Neural progenitor cell (in vitro differentiated cells): ENCODE results near the gene P3H2. TPM values are rescaled to one million over a fixed set of nuclear protein-coding genes. Genes with fewer than 3 reads are reported as not detected.

Experiments
- DNase-seq: peaks from one replicate; pipeline ENCODE4 v3.0.0-alpha.2; 2016; ENCODE audit warnings: low spot score
- H2AFZ ChIP-seq: fragments of 200-600 bp; sonication (generic); replicated peaks from 2 replicates; pipeline ENCODE4 v1.6.1; 2016; ENCODE audit warnings: antibody characterized with exemption
- H3F3A ChIP-seq: fragments of 200-600 bp; sonication (generic); 2 replicates; pipeline ENCODE4 v1.6.1; 2016; ENCODE audit warnings: antibody characterized with exemption, low read depth
- H3K27ac ChIP-seq: fragments of 200-600 bp; sonication (generic); 2 replicates; pipeline ENCODE4 v1.5.1; 2016; ENCODE audit warnings: mild to moderate bottlenecking
- H3K27me3 ChIP-seq: fragments of 200-600 bp; sonication (generic); 2 replicates; pipeline ENCODE4 v1.6.1; 2016; ENCODE audit warnings: mild to moderate bottlenecking, moderate library complexity
- H3K36me3 ChIP-seq: fragments of 200-600 bp; sonication (generic); 2 replicates; pipeline ENCODE4 v1.5.1; 2016
- H3K4me1 ChIP-seq: fragments of 200-600 bp; sonication (generic); 2 replicates; pipeline ENCODE4 v1.6.1; 2016; ENCODE audit warnings: mixed run types
- H3K4me2 ChIP-seq: fragments of 200-600 bp; sonication (generic); 2 replicates; pipeline ENCODE4 v1.6.1; 2016
- H3K4me3 ChIP-seq: fragments of 200-600 bp; sonication (generic); 2 replicates; pipeline ENCODE4 v1.5.1; 2016
- H3K79me2 ChIP-seq: fragments of 200-600 bp; sonication (generic); 2 replicates; pipeline ENCODE4 v1.6.1; 2016; ENCODE audit warnings: low read depth
- H3K9ac ChIP-seq: fragments of 200-600 bp; sonication (generic); 2 replicates; pipeline ENCODE4 v1.6.1; 2016
- H3K9me3 ChIP-seq: fragments of 200-600 bp; sonication (generic); 2 replicates; pipeline ENCODE4 v1.5.1; 2016; ENCODE audit warnings: low read depth
- H4K20me1 ChIP-seq: fragments of 200-600 bp; sonication (generic); 2 replicates; pipeline ENCODE4 v1.6.1; 2016; ENCODE audit warnings: low read depth
- H3K27ac Mint-ChIP-seq: 3 replicates; pipeline ENCODE4 v1.8.0; 2021; ENCODE audit warnings: mixed read lengths
- H3K27me3 Mint-ChIP-seq: 2 replicates; pipeline ENCODE4 v1.8.0; 2022; ENCODE audit warnings: low read depth, mild to moderate bottlenecking, inconsistent platforms, moderate library complexity, mixed read lengths; ENCODE audit not compliant: insufficient read depth
- H3K36me3 Mint-ChIP-seq: 3 replicates; pipeline ENCODE4 v1.8.0; 2021; ENCODE audit warnings: mixed read lengths
- H3K4me1 Mint-ChIP-seq: 3 replicates; pipeline ENCODE4 v1.8.0; 2021; ENCODE audit warnings: mixed read lengths
- H3K4me3 Mint-ChIP-seq: 3 replicates; pipeline ENCODE4 v1.8.0; 2021; ENCODE audit warnings: mild to moderate bottlenecking, moderate library complexity, mixed read lengths
- H3K9me3 Mint-ChIP-seq: 3 replicates; pipeline ENCODE4 v1.8.0; 2020; ENCODE audit warnings: mixed read lengths
- CTCF ChIP-seq: fragments of 200-600 bp; sonication (generic); IDR thresholded peaks from 2 replicates; pipeline ENCODE4 v1.5.1; 2017; ENCODE audit warnings: antibody characterized with exemption, mild to moderate bottlenecking
- EZH2 ChIP-seq: fragments of 200-600 bp; sonication (generic); IDR thresholded peaks from 2 replicates; pipeline ENCODE4 v1.6.1; 2017; ENCODE audit warnings: antibody characterized with exemption, mild to moderate bottlenecking, moderate library complexity
- EZH2phosphoT487 ChIP-seq: fragments of 200-600 bp; sonication (generic); IDR thresholded peaks from 2 replicates; pipeline ENCODE4 v1.6.1; 2017; ENCODE audit warnings: antibody characterized with exemption
- total RNA-seq: library from RNA; depleted of rRNA; stranded (reverse); fragments of >200 nt; gene quantifications from 2 replicates; pipeline ENCODE4 v1.2.3, GENCODE V29; 2015; ENCODE audit warnings: low replicate concordance

P3H2 gene
- total RNA-seq, 1 donor from 2014 or later: 21.4 TPM

- no peak overlapping the region for H3K27ac ChIP-seq
- no peak overlapping the region for H3K4me2 ChIP-seq
- no peaks in the 10 kb centered on the region for H3K36me3 Mint-ChIP-seq
- H3K4me1 ChIP-seq: no peaks in the 10 kb centered on the region
- DNase-seq: peak; percentile 41
- no peak overlapping the region for H3K27ac Mint-ChIP-seq
- H3K4me1 Mint-ChIP-seq: no peaks in the 10 kb centered on the region
- no peaks in the 10 kb centered on the region for H3K9me3 Mint-ChIP-seq
- no peaks in the 10 kb centered on the region for H3K79me2 ChIP-seq
- no peaks in the 10 kb centered on the region for H3F3A ChIP-seq
- TF ChIP-seq EZH2 (no peak), EZH2phosphoT487 (no peak), CTCF (peak; percentile 78)
- H2AFZ ChIP-seq: no peak overlapping the region
- no peaks in the 10 kb centered on the region for H3K9me3 ChIP-seq
- H3K27me3 ChIP-seq: no peaks in the 10 kb centered on the region
- H3K4me3 ChIP-seq: no peak overlapping the region
- H3K9ac ChIP-seq: no peak overlapping the region
- H3K36me3 ChIP-seq: no peaks in the 10 kb centered on the region
- H3K27me3 Mint-ChIP-seq: peaks cover 5% of the 10 kb centered on the region
- no peak overlapping the region for H3K4me3 Mint-ChIP-seq
- no peaks in the 10 kb centered on the region for H4K20me1 ChIP-seq
Observed at GRCh38 chr3:189947948-189948723, 172.6 kb downstream of the P3H2 start.

- peaks cover 5% of the 10 kb centered on the region for H3K27me3 Mint-ChIP-seq
- TF ChIP-seq EZH2phosphoT487 (no peak), EZH2 (no peak), CTCF (no peak)
- Histone ChIP-seq H3K9me3 (no peaks in the 10 kb centered on the region), H3K36me3 (no peaks in the 10 kb centered on the region), H3K27me3 (no peaks in the 10 kb centered on the region), H3F3A (no peaks in the 10 kb centered on the region), H3K4me3 (no peak overlapping the region), H3K9ac (no peak overlapping the region), H3K4me2 (no peak overlapping the region), H3K4me1 (no peaks in the 10 kb centered on the region), H4K20me1 (no peaks in the 10 kb centered on the region), H3K27ac (no peak overlapping the region), H2AFZ (no peak overlapping the region), H3K79me2 (no peaks in the 10 kb centered on the region)
- no peaks in the 10 kb centered on the region for H3K36me3 Mint-ChIP-seq
- DNase-seq: no peak
- H3K9me3 Mint-ChIP-seq: no peaks in the 10 kb centered on the region
- H3K4me1 Mint-ChIP-seq: no peaks in the 10 kb centered on the region
- no peak overlapping the region for H3K27ac Mint-ChIP-seq
- no peak overlapping the region for H3K4me3 Mint-ChIP-seq
Observed at GRCh38 chr3:189947068-189947467, 173.6 kb downstream of the P3H2 start.

GRCh38 chr3:189945935-189946709 lies 174.6 kb downstream of the P3H2 start:
- Mint-ChIP-seq H3K4me3 (no peak overlapping the region), H3K36me3 (no peaks in the 10 kb centered on the region), H3K27ac (no peak overlapping the region), H3K27me3 (peaks cover 5% of the 10 kb centered on the region), H3K9me3 (no peaks in the 10 kb centered on the region), H3K4me1 (no peaks in the 10 kb centered on the region)
- Histone ChIP-seq H3K4me2 (no peak overlapping the region), H3K36me3 (no peaks in the 10 kb centered on the region), H4K20me1 (no peaks in the 10 kb centered on the region), H3K4me1 (no peaks in the 10 kb centered on the region), H3K27ac (no peak overlapping the region), H2AFZ (no peak overlapping the region), H3K79me2 (no peaks in the 10 kb centered on the region), H3K9me3 (no peaks in the 10 kb centered on the region), H3F3A (no peaks in the 10 kb centered on the region), H3K27me3 (no peaks in the 10 kb centered on the region), H3K4me3 (no peak overlapping the region), H3K9ac (no peak overlapping the region)
- TF ChIP-seq EZH2: no peak
- no peak for TF ChIP-seq EZH2phosphoT487
- TF ChIP-seq CTCF: no peak
- no peak for DNase-seq
